HG03342 (cell line): ENCODE data around the gene CLEC18B.
"Not testable (repeated sequence)": the region's sequence is repeated elsewhere in the genome, so short reads cannot be mapped to it uniquely, and the experiment has no call there.

Experiments
- ATAC-seq: cut with Tn5 transposase; IDR thresholded peaks from one replicate; pipeline ENCODE4 v1.9.1; 2021; ENCODE audit warnings: mild to moderate bottlenecking, moderate library complexity; ENCODE audit not compliant: unreplicated experiment

The CLEC18B gene

GRCh38 chr16:74420612-74421481, at the start of gene CLEC18B:
Gene CLEC18B (minus strand): TSS chr16:74421478. CDS start chr16:74421270, 208 bp downstream.
- not testable (repeated sequence) for ATAC-seq

GRCh38 chr16:74469946-74470478, 48.7 kb upstream of the CLEC18B start:
- ATAC-seq, result no peak

- no peak for ATAC-seq
Measured at GRCh38 chr16:74468807-74469525, 47.7 kb upstream of the CLEC18B start.

GRCh38 chr16:74466872-74467271, 45.6 kb upstream of the CLEC18B start:
- peak; percentile 69 for ATAC-seq

GRCh38 chr16:74465851-74466685, 44.8 kb upstream of the CLEC18B start:
- ATAC-seq, result no peak

- no peak for ATAC-seq
Measured at GRCh38 chr16:74465281-74465680, 44.0 kb upstream of the CLEC18B start.

GRCh38 chr16:74463888-74464287, 42.6 kb upstream of the CLEC18B start:
- no peak for ATAC-seq

- no peak for ATAC-seq
Measured at GRCh38 chr16:74462361-74462760, 41.1 kb upstream of the CLEC18B start.

- no peak for ATAC-seq
Measured at GRCh38 chr16:74461826-74462225, 40.5 kb upstream of the CLEC18B start.

GRCh38 chr16:74460542-74460941, 39.3 kb upstream of the CLEC18B start:
- no peak for ATAC-seq

GRCh38 chr16:74456290-74456625, 35.0 kb upstream of the CLEC18B start:
- no peak for ATAC-seq

GRCh38 chr16:74455619-74456289, 34.5 kb upstream of the CLEC18B start:
- ATAC-seq, result no peak

GRCh38 chr16:74455213-74455612, 33.9 kb upstream of the CLEC18B start:
- ATAC-seq, result no peak

GRCh38 chr16:74451951-74452758, 30.9 kb upstream of the CLEC18B start:
- peak; percentile 86 for ATAC-seq

- no peak for ATAC-seq
Measured at GRCh38 chr16:74450967-74451760, 29.9 kb upstream of the CLEC18B start.

GRCh38 chr16:74450236-74450635, 29.0 kb upstream of the CLEC18B start:
- no peak for ATAC-seq

GRCh38 chr16:74449470-74449869, 28.2 kb upstream of the CLEC18B start:
- ATAC-seq, result no peak

- no peak for ATAC-seq
Measured at GRCh38 chr16:74448990-74449389, 27.7 kb upstream of the CLEC18B start.

GRCh38 chr16:74447578-74447977, 26.3 kb upstream of the CLEC18B start:
- ATAC-seq, result no peak
